ENCODE results near the gene GABBR2. TPM values are rescaled to one million over a fixed set of nuclear protein-coding genes. Genes with fewer than 3 reads are reported as not detected.

The GABBR2 gene
- total and polyA plus RNA-seq, 2 of the 8 experiments (the other 6 are each of a cell fraction or from before 2014, with no cell fraction given): 0.50 to 1.2 TPM

DNA sequence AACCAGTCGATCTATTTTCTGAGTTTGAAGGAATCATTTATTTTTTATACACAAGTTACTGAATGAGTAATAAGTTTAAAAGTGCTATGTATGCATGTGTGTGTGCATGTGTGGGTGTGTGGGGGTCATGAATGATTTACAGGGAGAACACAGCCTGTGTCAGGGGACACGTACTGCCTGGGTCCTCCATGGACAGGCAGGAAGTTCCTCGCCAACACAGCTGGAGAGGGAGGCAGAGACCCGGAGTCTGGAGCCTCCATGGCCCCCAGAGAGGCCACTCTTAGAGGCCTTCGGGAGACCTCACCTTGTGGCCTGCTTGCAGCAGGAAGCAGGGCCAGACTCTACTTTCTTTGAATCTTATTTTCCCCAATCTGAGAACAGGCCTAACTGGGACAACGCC is 144.7 kb downstream of the GABBR2 start (continued):
- TF ChIP-seq CHD7 (IDR thresholded peaks at IDR 0.05; ENCODE audit: insufficient replicate concordance, low read length) (no peak), RFX5 (IDR thresholded peaks at IDR 0.05; ENCODE audit: borderline replicate concordance, low read depth, low read length) (no peak), EZH2 (IDR thresholded peaks at IDR 0.05; ENCODE audit: low read depth, low read length, severe bottlenecking) (no peak), RAD21 (IDR thresholded peaks at IDR 0.05 in 1 of 2, conservative IDR thresholded peaks at IDR 0.05 in 1 of 2; ENCODE audit: low read depth in 2 of 2, low read length in 2 of 2) (no peak), CEBPB (IDR thresholded peaks at IDR 0.05; ENCODE audit: low read depth, low read length) (no peak), CHD1 (IDR thresholded peaks at IDR 0.05; ENCODE audit: low read depth, low read length) (no peak)

Data from H1 (cell line).